HG03432 (cell line): ENCODE measurements around the gene RAB7A.
"Not testable (repeated sequence)": the region's sequence is repeated elsewhere in the genome, so short reads cannot be mapped to it uniquely, and the experiment has no call there.

Experiments
- ATAC-seq: cut with Tn5 transposase; IDR thresholded peaks from one replicate; pipeline ENCODE4 v1.9.1; 2021; ENCODE audit warnings: mild to moderate bottlenecking, moderate library complexity; ENCODE audit not compliant: unreplicated experiment

The RAB7A gene

DNA sequence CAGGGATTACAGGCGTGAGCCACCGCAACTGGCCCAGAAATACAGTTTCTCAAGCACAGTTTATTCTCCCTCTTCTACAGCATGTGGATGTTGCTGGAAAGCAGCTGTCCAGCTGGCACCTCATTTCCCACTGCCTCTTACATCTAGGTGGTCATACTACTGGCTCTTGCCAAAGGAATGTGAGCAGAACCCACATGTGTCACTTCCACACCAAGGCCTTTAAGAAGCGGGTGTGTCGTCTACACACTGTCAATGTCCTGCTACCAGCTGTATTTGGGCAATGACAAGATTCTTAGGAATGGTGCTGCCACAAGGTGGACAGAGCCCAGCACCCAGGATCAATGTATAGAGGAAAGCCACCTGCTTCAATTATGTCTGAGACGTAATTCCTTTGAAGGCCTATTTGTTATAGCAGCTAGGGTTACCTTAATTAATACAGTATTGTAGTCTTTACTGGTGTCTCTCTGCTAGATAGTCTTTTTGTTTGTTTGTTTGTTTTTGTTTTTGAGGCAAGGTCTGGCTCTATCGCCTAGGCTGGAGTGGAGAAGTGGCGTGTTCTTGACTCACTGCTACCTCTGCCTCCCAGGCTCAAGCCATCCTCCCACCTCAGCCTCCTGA is 15.1 kb upstream of the RAB7A start:
- ATAC-seq: no peak

DNA sequence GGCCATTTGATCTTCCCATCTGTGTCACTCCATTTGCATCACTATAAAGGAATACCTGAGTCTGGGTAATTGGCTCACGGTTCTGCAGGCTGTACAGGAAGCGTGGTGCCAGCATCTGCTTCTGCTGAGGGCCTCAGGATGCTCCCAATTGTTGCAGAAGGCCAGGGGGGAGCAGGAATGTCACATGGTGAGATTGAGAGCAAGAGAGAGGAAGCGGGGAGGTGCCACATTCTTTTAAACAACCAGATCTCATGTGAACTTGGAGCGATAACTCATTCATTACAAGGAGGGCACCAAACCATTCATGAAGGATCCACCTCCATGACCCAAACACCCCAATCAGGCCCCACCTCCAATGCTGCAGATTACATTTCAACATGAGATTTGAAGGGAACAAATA is 13.1 kb upstream of the RAB7A start:
- no peak for ATAC-seq

DNA sequence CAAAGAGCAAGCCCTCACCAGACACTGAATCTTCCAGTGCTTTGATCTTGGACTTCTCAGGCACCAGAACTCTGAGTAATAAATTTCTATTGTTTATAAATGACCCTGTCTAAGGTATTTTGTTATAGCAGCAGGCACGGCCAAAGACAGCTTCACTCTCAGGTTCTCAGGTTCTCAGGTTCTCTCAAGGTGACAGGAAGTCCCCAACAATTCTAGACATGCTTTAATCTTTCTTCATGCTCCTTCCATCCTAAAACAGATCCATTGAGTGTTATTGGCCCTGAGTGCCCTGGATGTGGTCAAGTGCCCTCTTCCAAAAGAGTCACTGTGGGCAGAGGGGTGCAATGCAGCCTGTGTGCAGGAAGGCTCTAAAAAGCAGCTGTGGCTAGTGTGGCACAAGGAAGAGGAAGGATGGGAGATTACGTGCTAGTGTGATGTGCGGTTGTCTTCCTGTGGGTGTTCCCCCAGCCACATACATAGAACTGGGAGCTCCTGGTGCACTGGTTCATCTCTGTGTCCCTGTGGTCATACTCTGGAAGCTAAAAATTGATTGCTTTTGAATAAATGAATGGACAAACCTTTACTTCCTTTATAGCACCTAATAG is 11.0 kb upstream of the RAB7A start:
- ATAC-seq: no peak

DNA sequence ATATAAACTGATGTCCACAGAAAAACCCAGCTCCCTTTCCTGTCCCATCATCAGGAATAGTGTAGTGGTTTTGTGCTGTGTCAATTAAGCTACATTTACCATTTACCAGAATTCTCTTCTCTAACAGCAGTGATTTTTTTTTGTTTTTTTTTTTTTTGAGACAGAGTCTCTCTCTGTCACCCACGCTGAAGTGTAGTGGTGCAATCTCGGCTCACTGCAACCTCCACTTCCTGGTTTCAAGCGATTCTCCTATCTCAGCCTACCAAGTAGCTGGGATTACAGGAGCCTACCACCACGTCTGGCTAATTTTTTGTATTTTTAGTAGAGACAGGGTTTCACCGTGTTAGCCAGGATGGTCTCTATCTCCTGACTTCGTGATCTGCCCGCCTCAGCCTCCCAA is 7.1 kb upstream of the RAB7A start:
- ATAC-seq: not testable (repeated sequence)

DNA sequence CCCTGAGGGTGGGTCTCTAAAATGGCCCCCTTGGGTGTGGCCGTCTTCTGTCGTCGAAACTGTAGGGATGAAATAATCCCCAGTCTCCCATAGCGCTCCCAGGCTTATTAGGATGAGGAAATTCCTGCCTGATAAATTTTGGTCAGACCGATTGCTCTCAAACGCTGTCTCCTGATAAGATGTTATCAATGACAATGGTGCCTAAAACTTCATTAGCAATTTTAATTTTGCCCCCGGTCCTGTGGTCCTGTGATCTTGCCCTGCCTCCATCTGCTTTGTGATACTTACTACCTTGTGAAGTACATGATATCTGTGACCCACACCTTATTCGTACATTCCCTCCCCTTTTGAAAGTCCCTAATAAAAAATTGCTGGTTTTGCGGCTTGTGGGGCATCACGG is 5.1 kb upstream of the RAB7A start:
- no peak for ATAC-seq

DNA sequence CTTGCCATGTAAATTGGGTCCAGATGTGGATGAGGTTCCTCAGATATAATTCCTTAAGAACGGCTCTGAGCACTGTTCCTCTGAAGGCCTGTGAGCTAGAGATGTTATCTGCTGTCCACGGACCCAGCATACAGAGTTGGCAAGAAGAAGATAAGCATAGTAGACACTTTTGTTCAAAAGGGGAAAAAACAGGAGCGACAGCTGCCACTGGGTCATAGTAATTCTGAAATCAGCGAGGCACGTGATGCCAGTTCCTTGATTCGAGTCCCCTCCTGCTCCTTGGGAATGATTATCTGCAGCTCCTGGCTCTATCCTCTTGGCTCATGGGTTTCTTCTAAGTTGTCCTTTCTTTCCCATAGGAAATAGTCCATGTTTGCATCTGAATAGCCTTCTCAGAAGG is 2.5 kb upstream of the RAB7A start:
- no peak for ATAC-seq

DNA sequence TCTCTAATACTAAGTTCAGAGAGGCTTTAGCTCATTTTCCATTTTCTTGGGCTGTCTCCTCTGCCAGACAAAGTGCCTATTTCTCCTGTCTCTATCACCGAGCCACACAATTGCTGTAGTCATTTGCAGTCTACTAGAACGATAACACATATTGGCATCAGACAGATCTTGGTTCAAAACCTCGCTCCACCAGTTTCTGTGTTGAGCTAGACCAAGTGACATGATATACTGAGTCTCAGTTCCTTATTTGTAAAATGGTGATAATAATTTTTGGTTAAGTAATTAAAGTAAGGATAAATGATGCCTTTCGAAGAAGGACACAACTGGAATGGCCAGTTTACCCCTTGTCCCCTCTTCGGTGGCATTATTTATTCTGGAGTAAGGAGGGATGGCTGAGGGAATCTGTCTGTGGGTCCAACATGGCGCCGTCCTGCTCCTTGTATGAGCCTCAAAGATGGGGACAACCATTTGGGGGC is 398 bp upstream of the RAB7A start:
- ATAC-seq: peak; percentile 20

DNA sequence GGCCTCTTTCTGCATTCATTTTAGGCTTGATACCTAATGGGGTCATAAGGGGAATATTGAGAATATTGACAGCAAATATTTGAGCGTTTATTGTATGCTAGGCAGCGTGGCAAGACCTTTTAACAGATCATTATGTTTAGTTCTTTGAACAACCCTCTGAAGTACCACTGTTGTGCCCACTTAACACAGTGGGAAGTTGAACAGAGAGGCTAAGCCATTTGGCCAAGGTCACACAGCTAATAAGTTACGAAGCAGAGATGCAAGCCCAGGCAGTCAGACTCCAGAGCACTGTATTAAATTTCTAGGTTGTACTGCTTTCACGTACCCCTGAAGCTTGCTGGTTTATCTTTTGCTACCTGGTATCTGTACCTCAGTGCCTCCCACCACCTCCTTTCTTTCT is 1.1 kb downstream of the RAB7A start:
- no peak for ATAC-seq

DNA sequence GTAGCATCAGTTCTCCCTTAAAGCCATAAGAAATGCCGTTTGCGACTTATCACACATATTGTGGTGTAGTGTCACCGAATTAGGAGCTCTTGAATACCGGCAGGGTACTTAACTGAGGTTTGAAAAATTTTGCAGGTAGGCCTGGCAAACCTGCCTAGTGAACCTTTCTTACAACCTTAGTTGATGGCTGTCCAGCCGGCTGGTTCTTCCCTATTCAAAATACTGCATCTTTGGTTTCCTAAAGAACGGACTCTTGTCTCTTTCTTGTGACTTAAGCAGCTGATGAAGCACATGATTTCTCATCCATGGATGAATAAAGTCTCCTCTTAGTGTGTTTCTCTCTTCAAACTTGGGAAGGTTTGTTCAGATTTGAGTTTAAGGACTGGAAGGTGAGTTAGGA is 1.5 kb downstream of the RAB7A start:
- ATAC-seq: no peak

DNA sequence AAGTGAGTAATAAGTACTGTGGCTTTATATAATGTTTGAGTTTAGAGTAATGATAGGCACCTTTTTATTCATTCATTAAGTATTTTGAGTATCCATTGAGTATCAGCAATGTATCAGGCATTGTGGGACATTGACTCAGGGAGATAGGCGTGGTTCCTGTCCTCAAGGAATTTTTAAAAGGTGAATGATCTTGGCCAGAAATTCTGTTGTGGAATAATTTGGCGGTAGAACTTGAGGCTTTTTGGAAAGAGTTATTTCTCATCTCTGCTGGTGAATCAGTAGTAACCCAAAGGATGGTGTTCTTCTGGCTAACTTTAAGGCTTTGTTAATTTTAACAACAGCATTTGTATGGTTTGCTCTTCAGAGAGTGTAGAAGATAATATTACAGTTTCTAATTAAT is 2.0 kb downstream of the RAB7A start:
- no peak for ATAC-seq

DNA sequence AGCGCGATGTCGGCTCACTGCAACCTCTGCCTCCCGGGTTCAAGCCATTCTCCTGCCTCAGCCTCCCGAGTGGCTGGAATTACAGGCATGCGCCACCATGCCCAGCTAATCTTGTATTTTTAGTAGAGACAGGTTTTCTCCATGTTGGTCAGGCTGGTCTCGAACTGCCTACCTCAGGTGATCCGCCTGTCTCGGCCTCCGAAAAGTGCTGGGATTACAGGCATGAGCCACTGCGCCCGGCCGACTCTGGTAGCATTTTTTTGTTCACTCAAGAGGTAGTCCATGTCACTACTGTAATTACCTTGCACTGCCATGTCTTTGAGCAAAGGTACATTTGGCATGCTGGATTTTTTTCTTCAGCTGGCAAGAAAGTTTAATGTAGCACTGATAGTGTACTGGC is 2.5 kb downstream of the RAB7A start:
- ATAC-seq: not testable (repeated sequence)

DNA sequence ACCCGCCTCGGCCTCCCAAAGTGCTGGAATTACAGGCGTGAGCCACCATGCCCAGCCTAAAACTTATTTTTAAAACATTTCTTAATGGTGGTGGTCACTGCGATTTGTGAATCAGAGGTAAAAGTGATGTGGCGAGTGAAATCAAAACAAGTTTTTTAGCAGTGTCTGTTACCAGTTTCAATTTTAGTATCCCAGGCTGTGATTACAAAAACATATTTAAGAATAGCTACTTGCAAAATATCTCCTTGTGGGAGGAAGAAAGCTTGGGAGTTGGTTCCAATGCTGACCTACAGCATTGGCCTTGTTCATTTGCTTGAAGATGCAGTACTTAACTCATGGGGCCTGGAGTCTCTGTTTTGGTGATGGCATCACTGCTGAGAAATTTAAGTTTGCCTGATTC is 4.5 kb downstream of the RAB7A start:
- no peak for ATAC-seq

DNA sequence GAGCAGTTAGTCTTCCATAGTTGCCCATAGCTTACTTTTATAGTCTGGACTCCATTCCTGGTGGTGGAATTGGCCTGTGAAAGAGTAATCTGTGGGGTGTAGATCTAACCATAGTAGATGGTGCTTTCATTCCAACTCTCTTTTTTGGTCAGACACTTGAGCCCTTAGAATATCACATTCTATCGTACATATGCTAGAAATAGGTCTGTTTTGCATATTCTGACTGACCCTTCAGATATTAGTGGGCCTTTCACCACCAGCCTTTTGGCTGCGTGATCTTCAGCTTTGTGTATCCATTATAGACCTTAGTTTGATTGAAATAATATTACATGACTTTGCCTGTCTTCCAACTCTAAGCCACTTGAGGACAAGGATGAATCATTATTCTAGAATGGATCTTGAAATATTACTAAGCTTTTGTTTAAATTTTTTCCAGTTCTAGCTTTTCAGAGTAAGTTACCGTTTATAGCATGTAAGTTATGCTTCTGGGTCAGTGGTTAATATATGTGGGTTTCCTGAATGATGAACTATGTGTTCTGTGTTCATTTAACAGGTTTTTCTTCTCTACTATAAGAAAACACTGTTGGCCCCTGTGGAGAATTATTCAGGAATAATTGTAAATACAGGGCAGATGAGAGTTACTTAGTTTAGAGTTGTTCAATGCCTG is 8.7 kb downstream of the RAB7A start:
- no peak for ATAC-seq

DNA sequence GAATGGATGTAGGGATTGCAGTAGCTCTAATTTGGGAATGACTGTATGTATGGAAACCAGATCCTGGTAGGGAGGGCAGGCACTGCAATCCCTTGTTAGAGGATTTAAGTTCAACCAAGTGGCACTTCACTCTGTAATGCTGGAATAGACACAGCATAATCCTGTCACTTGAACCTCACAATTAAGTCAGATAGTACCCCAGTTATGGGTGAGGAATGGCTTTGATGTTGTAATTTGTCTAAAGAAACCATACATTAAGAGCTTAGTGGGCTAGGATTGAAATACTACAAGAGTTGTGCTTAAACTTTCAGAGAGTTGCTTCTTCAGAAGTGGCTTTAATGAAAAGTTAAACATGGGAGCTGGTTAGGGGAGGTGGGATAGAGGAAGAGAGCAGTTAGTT is 9.3 kb downstream of the RAB7A start:
- ATAC-seq: no peak

DNA sequence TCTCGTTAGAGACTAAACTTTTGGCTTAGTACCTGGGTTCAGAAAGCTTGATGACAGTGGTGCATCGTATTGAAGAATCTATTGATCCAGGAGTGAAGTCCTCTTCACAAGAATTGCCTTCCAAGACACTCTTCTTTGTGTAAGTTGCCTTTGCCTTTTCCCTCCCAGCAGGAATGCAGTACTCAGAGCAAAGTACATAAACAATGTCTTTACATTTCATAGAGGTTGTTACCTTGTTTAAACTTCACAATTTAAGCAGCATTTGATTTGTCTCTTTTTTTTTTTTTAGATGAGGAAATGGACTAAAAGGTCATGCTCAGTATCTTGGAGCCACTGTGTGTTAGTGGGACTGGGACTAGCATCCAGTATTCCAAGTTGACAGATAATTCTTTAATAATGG is 9.9 kb downstream of the RAB7A start:
- ATAC-seq: no peak

DNA sequence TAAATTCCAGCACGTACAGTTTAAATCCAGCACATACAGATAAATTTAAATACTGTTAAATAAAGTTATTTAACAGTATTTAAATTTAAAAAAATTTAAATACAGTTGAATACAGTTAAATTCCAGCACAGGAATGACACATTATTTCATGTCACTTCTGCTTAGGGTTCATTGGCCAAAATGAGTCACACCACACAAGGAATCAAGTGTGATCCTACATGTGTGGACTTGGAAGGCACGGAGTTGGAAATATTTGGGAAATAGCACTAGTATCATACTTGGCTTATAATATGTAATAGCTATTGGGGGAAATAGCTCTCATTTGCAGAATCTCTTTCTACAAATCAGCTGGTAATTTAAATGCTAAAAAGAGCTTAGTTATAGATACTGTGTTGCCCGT is 10.6 kb downstream of the RAB7A start:
- ATAC-seq: no peak

DNA sequence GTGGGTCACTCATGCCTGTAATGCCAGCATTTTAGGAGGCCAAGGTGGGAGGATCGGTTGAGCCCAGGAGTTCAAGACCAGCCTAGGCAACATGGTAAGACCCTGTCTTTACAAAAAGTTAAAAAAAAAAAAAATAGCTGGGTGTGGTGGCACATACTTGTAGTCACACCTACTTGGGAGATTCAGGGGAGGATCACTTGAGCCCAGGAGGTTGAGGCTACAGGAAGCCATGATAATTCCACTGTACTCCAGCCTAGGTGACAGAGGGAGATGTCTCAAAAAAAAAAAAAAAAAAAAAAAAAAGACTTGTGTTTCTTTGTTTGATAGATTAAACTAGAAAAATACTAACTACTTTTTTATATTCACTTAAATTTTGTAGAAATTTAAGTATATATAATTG is 14.6 kb downstream of the RAB7A start:
- ATAC-seq: no peak

DNA sequence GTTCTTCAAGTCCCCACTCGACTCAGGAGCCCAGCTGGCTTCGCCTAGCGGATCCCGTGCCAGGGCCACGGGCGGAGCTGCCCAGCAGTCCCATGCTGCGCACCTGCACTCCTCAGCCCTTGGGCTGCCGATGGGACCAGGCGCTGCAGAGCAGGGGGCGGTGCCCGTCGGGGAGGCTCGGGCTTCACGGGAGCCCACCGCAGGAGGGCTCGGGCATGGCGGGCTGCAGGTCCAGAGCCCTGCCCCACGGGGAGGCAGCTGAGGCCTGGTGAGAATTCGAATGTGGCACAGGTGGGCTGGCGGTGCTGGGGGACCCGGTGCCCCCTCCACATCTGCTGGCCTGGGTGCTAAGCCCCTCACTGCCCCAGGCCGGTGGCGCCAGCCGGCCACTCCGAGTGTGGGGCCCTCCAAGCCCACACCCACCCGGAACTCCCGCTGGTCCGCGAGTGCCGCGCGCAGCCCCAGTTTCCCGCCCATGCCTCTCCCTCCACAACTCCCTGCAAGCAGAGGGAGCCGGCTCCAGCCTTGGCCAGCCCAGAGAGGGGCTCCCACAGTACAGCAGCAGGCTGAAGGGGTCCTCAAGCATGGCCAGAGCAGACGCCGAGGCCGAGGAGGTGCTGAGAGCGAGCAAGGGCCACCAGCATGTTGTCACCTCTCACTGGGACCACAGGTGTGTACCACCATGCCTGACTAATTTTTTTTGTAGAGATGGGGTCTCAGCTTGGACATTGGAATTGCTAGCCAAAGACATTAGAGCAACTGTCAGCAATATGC is 17.0 kb downstream of the RAB7A start:
- ATAC-seq: no peak

DNA sequence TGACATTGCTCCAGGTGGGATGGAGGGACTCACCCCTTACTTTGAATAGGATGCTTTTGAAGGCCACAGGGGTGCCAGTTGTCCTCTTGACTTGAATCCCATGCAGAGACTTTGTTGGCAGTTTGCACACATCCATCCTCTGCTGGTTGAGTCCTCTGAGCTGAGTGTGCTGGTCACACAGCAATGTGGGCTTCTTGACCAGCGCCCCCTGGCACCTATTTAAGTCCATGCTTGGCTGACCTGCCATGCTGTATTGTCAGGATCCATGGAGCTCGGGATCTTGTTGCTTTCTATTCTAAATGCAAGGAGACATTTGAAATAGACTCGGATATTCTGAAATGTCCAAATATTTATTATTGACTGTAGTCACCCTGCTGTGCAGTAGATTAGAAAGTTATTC is 19.8 kb downstream of the RAB7A start:
- ATAC-seq: no peak

DNA sequence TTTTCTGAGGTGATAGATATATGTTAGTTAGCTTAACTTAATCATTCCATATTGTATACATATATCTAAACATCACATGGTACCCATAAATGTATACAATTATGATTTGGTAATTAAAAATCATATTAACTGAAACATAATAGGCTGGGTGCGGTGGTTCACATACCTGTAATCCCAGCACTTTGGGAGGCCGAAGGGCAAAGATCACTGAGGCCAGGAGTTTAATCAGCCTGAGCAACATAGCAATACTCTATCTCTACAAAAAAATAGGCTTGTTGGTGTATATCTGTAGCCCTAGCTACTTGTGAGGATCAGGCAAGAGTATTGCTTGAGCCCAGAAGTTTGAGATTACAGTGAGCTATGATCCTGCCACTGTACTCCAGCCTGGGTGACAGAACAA is 20.9 kb downstream of the RAB7A start:
- ATAC-seq: no peak

DNA sequence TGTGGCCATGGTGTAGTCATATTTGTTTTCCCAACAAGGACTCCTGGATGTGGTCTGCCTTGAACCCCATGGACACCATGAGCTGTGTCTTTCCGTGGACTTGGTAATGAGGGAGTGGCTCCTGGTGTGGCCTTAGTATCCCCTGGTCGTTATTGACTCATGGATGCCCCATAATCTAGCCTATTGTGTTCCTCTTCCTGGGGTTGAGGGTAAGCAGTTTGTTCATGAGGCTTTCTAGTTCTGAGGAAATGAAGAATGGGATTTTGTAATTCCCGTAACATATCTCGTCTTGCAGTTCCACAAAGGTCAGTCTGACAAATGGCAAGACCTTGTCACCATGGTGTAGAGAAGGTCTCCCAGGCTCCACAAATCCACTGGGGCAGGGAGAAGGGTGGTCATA is 22.6 kb downstream of the RAB7A start:
- ATAC-seq: no peak

DNA sequence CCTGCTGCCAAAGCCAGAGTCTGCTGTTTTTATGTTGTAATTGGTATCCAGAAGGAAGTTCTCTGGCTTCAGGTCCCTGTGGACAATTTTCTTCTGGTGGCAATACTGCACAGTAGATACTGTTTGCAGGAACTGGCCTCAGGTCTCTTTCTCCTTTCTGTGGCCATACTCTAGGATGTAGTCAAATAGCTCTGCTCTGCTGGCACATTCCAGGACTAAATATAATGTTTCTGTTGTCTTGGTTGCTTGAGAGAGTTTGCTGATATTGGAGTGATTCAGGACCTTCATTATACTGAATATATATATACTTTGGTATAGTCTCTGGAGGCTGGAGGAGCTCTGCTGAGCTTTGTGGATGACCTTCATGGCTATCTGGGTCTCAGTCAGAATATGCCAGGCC is 23.1 kb downstream of the RAB7A start:
- no peak for ATAC-seq
